BE2C (cell line): Measurements from ENCODE around the gene ATF2.

ENCODE experiments used
- DNase-seq: peaks from one replicate; pipeline ENCODE4 v3.0.0-alpha.2; 2020
- H3K27me3 ChIP-seq: fragments of 250-450 bp; sonication (Bioruptor Pico); 2 replicates; pipeline ENCODE4 v1.5.1; 2020; ENCODE audit warnings: mild to moderate bottlenecking
- H3K36me3 ChIP-seq: fragments of 250-450 bp; sonication (Bioruptor Pico); 2 replicates; pipeline ENCODE4 v1.5.1; 2020; ENCODE audit warnings: mild to moderate bottlenecking
- H3K4me1 ChIP-seq: fragments of 250-450 bp; sonication (Bioruptor Pico); 2 replicates; pipeline ENCODE4 v1.5.1; 2020
- H3K4me3 ChIP-seq: 2 replicates; pipeline ENCODE4 v1.5.1; 2011; ENCODE audit warnings: low read depth, low read length
- H3K9me3 ChIP-seq: fragments of 250-450 bp; sonication (Bioruptor Pico); 2 replicates; pipeline ENCODE4 v1.5.1; 2020
- CTCF ChIP-seq: IDR thresholded peaks from 2 replicates; pipeline ENCODE4 v1.5.1; 2012; ENCODE audit warnings: mild to moderate bottlenecking, low read depth, low read length

Gene ATF2

DNA sequence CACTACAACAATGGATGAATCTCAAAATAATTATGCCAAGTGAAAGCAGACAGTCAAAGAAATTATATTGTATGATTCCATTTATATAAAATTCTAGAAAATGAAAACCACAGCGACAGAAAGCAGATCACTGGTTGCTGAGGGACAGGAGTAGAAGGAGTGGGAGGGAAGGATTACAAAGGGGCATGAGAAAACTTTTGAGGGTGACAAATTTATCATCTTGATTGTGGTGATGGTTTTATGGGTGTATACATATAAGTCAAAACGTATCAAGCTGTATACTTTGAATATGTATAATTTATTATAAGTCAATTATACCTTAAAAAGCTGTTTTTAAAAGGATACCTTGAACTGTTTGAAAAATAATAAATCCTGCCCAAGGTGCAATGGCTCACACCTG, 27.7 kb downstream of the ATF2 start:
- H3K36me3 ChIP-seq, result no peaks in the 10 kb centered on the region; the same call in 1 of the 2 replicates
- no peak for TF ChIP-seq CTCF
- H3K27me3 ChIP-seq, result no peaks in the 10 kb centered on the region
- no peaks in the 10 kb centered on the region for H3K9me3 ChIP-seq
- H3K4me3 ChIP-seq, result no peak overlapping the region
- no peaks in the 10 kb centered on the region for H3K4me1 ChIP-seq
- no peak for DNase-seq

- H3K4me3 ChIP-seq, result no peak overlapping the region
- no peak for DNase-seq
- H3K9me3 ChIP-seq, result no peaks in the 10 kb centered on the region
- H3K4me1 ChIP-seq, result no peaks in the 10 kb centered on the region
- H3K27me3 ChIP-seq, result no peaks in the 10 kb centered on the region
- no peak for TF ChIP-seq CTCF
- no peaks in the 10 kb centered on the region; the same call in 1 of the 2 replicates for H3K36me3 ChIP-seq
Observed at GRCh38 chr2:175137793-175138192, 30.2 kb downstream of the ATF2 start.

DNA sequence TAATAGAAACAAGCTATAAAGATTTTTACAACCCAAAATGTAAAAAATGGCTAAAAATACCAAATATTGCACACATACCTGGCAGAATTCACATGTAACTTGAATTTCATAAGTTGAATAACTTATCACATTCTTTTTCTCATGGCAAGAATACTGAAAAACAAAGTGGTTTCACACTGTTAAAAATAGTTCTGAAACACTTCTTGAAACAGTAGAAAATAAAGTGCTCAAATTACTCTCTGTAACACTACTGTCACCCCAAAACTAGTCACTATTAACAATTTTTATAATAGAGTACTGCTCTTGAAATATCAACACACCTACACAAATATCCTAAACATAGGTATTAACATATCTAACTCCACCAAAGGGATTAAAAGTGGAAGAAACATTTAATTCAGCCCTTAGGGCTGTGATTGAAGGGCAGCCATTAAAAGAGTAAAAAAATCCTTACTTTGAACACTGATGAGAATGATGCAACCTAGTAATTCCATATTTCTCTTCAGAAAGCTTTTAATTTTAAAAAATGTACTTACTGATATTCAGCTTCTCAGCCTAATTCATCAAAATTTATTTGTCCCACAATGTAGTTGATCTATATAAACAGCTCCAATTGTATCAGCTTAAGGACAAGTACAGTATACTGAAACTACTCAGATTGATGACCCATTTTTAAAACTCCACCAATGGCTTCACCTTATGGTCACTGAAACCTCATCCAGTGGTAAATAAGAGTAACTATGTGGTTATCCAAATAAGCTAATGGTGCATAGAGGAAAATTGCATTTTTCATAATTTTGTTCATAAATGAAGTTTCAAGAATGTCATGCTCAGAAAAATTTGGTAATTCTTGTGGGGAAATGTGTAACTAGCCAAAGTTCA, 31.4 kb downstream of the ATF2 start:
- no peaks in the 10 kb centered on the region for H3K36me3 ChIP-seq
- no peaks in the 10 kb centered on the region for H3K27me3 ChIP-seq
- no peaks in the 10 kb centered on the region for H3K9me3 ChIP-seq
- H3K4me1 ChIP-seq, result no peaks in the 10 kb centered on the region
- no peak for TF ChIP-seq CTCF
- no peak for DNase-seq
- H3K4me3 ChIP-seq, result no peak overlapping the region

GRCh38 chr2:175135862-175136261, 32.1 kb downstream of the ATF2 start:
- no peaks in the 10 kb centered on the region for H3K4me1 ChIP-seq
- H3K9me3 ChIP-seq, result no peaks in the 10 kb centered on the region
- no peak overlapping the region for H3K4me3 ChIP-seq
- DNase-seq, result no peak
- TF ChIP-seq CTCF, result no peak
- no peaks in the 10 kb centered on the region for H3K27me3 ChIP-seq
- no peaks in the 10 kb centered on the region for H3K36me3 ChIP-seq

- no peaks in the 10 kb centered on the region for H3K27me3 ChIP-seq
- H3K9me3 ChIP-seq, result no peaks in the 10 kb centered on the region
- no peak for DNase-seq
- H3K4me3 ChIP-seq, result no peak overlapping the region
- H3K36me3 ChIP-seq, result no peaks in the 10 kb centered on the region
- H3K4me1 ChIP-seq, result no peaks in the 10 kb centered on the region
- no peak for TF ChIP-seq CTCF
Observed at GRCh38 chr2:175135177-175135576, 32.8 kb downstream of the ATF2 start.

DNA sequence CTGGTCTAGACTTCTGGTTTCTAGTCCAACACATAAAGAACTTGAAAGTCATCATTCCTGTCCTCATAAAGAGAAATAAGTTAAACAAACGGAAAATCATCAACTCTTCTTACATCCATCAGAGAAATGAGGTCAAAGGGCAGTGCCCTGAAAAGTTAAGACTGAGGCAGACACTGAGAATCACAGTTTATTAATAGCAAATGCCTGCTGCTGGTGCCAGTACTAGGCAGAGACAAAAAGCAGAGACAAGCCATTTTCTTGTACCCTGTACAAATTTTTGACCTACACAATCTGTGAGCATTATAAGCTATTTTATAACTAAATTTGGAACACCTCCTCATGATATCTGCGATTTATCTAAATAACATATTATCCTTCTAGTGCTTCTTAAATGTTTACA, 36.8 kb downstream of the ATF2 start:
- no peaks in the 10 kb centered on the region for H3K27me3 ChIP-seq

More for the DNA sequence above, 36.8 kb downstream of the ATF2 start:
- Histone ChIP-seq H3K4me1 (no peaks in the 10 kb centered on the region), H3K9me3 (no peaks in the 10 kb centered on the region), H3K36me3 (no peaks in the 10 kb centered on the region; the same call in 1 of the 2 replicates), H3K4me3 (no peak overlapping the region)
- DNase-seq, result no peak
- TF ChIP-seq CTCF, result no peak
